Activated naive CD4-positive, alpha-beta T cell treated with anti-CD3 and anti-CD28 coated beads, Interleukin-2, amount 10 ng/mL, durations not matched to agents 7 days and 5 days (primary cell): ENCODE measurements around the gene FAM78B.

Source experiments
- CTCF ChIA-PET: fragments of 350-600 bp; sonication (Branson Sonifier 250); formaldehyde crosslinking; loops from one replicate; lab custom pipeline; 2021; ENCODE audit warnings: antibody characterized with exemption; lab: Charles Lee
- DNase-seq: peaks from one replicate; pipeline ENCODE4 v3.0.0-alpha.2; 2020
- H3K27ac Mint-ChIP-seq: one replicate; pipeline ENCODE4 v1.8.0; 2021; ENCODE audit warnings: mild to moderate bottlenecking, moderate library complexity, mixed read lengths
- H3K27me3 Mint-ChIP-seq: one replicate; pipeline ENCODE4 v1.8.0; 2021; ENCODE audit warnings: mild to moderate bottlenecking, mixed read lengths
- H3K36me3 Mint-ChIP-seq: one replicate; pipeline ENCODE4 v1.8.0; 2021; ENCODE audit warnings: mixed read lengths
- H3K4me1 Mint-ChIP-seq: one replicate; pipeline ENCODE4 v1.8.0; 2021; ENCODE audit warnings: mixed read lengths
- H3K4me3 Mint-ChIP-seq: one replicate; pipeline ENCODE4 v1.8.0; 2021; ENCODE audit warnings: mild to moderate bottlenecking, moderate library complexity, mixed read lengths
- H3K9me3 Mint-ChIP-seq: one replicate; pipeline ENCODE4 v1.8.0; 2021; ENCODE audit warnings: mixed read lengths

FAM78B gene

DNA sequence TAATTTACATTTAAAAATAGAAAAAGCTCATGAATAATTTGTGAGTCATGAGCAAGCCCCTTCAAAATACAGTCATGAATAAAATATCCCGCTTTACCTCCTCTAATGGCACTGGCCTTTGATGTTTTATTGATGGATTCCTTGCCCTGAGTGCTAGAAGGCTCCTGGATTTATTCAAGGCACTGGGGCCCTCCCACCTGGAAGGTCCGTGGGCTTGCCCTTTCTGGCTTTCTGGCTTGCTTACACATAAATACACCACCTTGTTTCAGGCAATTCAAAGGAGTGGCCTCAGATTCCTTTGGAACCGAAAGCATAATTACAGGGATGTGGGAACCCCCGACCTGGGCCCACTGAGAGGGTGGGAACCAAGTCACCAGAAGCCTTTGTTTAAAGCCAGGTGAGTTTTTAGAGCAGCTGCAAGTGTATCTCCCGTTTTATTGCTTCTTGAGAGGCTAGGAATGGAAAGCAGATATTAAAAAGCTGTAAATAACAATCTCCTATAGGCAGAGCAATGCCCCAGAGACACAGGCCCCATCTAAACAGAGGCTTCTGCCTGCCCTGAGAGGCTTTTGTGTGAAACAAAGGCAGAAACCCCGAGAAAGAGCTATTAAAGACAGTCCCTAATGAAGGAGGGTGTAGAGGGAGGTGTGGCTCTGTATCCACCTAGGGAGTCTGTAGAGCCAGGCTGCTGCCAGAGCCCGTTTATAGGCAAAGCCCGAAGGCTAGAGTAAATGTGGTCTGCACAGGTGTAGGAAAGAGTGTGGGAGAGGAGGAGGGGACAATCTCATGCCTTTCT lies 126.4 kb downstream of the FAM78B start:
- CTCF ChIA-PET = no interaction called here
- no peak overlapping the region for H3K4me3 Mint-ChIP-seq
- H3K27ac Mint-ChIP-seq = no peak overlapping the region
- DNase-seq = no peak
- H3K27me3 Mint-ChIP-seq = no peaks in the 10 kb centered on the region
- no peaks in the 10 kb centered on the region for H3K36me3 Mint-ChIP-seq
- no peaks in the 10 kb centered on the region for H3K9me3 Mint-ChIP-seq
- H3K4me1 Mint-ChIP-seq = no peaks in the 10 kb centered on the region

GRCh38 chr1:166039436-166040201 lies 127.2 kb downstream of the FAM78B start:
- Mint-ChIP-seq H3K9me3 (no peaks in the 10 kb centered on the region), H3K4me3 (no peak overlapping the region), H3K27me3 (peaks cover 3% of the 10 kb centered on the region), H3K4me1 (no peaks in the 10 kb centered on the region), H3K27ac (no peak overlapping the region), H3K36me3 (no peaks in the 10 kb centered on the region)
- no peak for DNase-seq
- CTCF ChIA-PET = no interaction called here

GRCh38 chr1:166036092-166036491 lies 130.7 kb downstream of the FAM78B start:
- CTCF ChIA-PET = no interaction called here
- H3K4me1 Mint-ChIP-seq = no peaks in the 10 kb centered on the region
- H3K9me3 Mint-ChIP-seq = no peaks in the 10 kb centered on the region
- peaks cover 6% of the 10 kb centered on the region for H3K27me3 Mint-ChIP-seq
- DNase-seq = no peak
- no peak overlapping the region for H3K4me3 Mint-ChIP-seq
- no peaks in the 10 kb centered on the region for H3K36me3 Mint-ChIP-seq
- no peak overlapping the region for H3K27ac Mint-ChIP-seq

- Mint-ChIP-seq H3K4me3 (no peak overlapping the region), H3K27me3 (peaks cover 16% of the 10 kb centered on the region), H3K4me1 (no peaks in the 10 kb centered on the region), H3K36me3 (no peaks in the 10 kb centered on the region), H3K9me3 (no peaks in the 10 kb centered on the region), H3K27ac (no peak overlapping the region)
- CTCF ChIA-PET = no interaction called here
- DNase-seq = no peak
These were observed 134.0 kb downstream of the FAM78B start for GRCh38 chr1:166032572-166033371.

DNA sequence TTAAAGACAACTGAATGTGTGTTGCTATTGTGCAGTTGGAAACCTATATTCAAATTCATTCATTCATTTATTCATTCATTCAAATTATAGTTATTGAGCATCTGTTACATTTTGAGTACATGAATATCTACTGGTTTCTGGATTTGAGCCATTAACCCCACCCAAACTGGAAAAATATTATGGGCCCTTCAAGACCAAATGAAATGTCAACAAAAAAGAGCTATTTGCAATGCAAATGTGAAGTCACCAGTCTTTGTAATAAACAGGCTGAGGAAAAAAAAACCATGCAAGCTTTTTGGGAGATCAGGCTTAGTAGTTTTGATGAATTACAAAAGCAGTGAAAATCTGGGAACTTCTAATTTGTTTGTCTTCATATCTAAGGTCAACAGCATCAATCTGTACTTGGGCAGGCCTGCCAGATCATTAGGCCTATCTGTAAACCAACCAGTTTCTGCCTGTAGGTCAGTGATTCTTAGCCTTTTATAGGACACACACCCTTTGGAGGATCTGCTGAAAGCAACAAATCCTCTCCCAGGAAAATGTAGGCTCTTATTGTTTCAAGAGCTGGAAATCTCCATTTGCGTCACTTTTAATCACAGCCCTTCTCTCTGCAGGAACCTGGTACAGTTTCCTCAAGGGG lies 134.7 kb downstream of the FAM78B start:
- no peaks in the 10 kb centered on the region for H3K9me3 Mint-ChIP-seq
- DNase-seq = no peak
- CTCF ChIA-PET = no interaction called here
- peaks cover 21% of the 10 kb centered on the region for H3K27me3 Mint-ChIP-seq
- no peak overlapping the region for H3K27ac Mint-ChIP-seq
- no peak overlapping the region for H3K4me3 Mint-ChIP-seq
- H3K4me1 Mint-ChIP-seq = no peaks in the 10 kb centered on the region
- no peaks in the 10 kb centered on the region for H3K36me3 Mint-ChIP-seq

GRCh38 chr1:166029196-166029945 lies 137.4 kb downstream of the FAM78B start:
- H3K4me1 Mint-ChIP-seq = no peaks in the 10 kb centered on the region
- H3K27ac Mint-ChIP-seq = no peak overlapping the region
- CTCF ChIA-PET = no interaction called here
- no peak overlapping the region for H3K4me3 Mint-ChIP-seq
- no peaks in the 10 kb centered on the region for H3K36me3 Mint-ChIP-seq
- H3K27me3 Mint-ChIP-seq = peaks cover 26% of the 10 kb centered on the region
- DNase-seq = no peak
- H3K9me3 Mint-ChIP-seq = no peaks in the 10 kb centered on the region

GRCh38 chr1:166026555-166026954 lies 140.2 kb downstream of the FAM78B start:
- DNase-seq = no peak
- no peak overlapping the region for H3K27ac Mint-ChIP-seq
- no peaks in the 10 kb centered on the region for H3K4me1 Mint-ChIP-seq
- CTCF ChIA-PET = no interaction called here
- H3K9me3 Mint-ChIP-seq = no peaks in the 10 kb centered on the region
- no peaks in the 10 kb centered on the region for H3K36me3 Mint-ChIP-seq
- H3K27me3 Mint-ChIP-seq = peaks cover 34% of the 10 kb centered on the region
- no peak overlapping the region for H3K4me3 Mint-ChIP-seq

DNA sequence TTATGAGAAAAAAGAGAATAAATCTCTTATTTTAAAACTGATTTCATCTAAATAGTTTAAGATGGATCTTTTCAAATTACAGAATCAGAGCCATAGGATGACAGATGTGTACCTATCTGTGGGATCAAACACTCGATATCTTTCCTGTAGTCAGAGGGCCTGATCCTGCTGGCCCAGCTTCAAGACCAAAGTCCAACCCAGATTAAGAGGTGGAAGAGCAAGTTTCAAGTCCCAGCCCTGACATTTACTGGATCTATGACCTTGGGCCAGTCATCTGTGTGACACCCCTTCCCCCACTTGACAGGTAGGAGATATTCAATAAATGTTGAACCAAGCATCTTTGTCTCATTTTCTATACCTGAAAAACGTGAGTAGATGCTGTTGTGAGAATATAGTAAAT lies 140.7 kb downstream of the FAM78B start:
- Mint-ChIP-seq H3K27me3 (peaks cover 32% of the 10 kb centered on the region), H3K9me3 (no peaks in the 10 kb centered on the region)

DNA sequence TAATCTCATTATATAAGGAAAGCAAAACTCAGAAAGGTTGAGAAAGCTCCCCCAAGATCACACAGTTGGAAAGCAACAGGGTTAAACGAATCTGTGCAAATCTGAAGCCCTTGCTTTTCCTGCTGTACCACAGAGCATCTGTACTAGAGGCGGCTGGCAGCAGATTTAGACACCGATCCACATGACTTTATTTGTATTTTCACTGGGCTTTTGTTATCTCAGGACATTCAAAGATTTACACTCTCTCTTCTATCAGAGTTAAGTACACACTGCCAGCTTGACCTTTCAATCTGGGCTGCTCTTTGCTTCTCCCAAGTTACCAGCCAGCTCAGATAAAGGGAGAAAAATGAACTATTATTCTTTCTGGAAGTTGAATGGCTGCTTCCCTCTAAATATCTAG lies 146.6 kb downstream of the FAM78B start:
- H3K4me3 Mint-ChIP-seq = no peak overlapping the region
- no peak overlapping the region for H3K27ac Mint-ChIP-seq
- H3K4me1 Mint-ChIP-seq = no peaks in the 10 kb centered on the region
- CTCF ChIA-PET = no interaction called here
- no peaks in the 10 kb centered on the region for H3K9me3 Mint-ChIP-seq
- DNase-seq = no peak
- no peaks in the 10 kb centered on the region for H3K36me3 Mint-ChIP-seq
- peaks cover 16% of the 10 kb centered on the region for H3K27me3 Mint-ChIP-seq

More for the DNA sequence above, 140.7 kb downstream of the FAM78B start:
- Mint-ChIP-seq H3K4me1 (no peaks in the 10 kb centered on the region), H3K4me3 (no peak overlapping the region), H3K27ac (no peak overlapping the region), H3K36me3 (no peaks in the 10 kb centered on the region)
- CTCF ChIA-PET = no interaction called here
- DNase-seq = no peak
